ENCODE results near the gene ZNF521. TPM values are rescaled to one million over a fixed set of nuclear protein-coding genes. Genes with fewer than 3 reads are reported as not detected.

ZNF521 gene
- total RNA-seq, 2 donors from 2014 or later = 8.0 to 17.2 TPM

GRCh38 chr18:25075331-25075730 is 276.6 kb downstream of the ZNF521 start:
- H3K4me3 ChIP-seq = no peak overlapping the region
- H3K36me3 ChIP-seq = no peaks in the 10 kb centered on the region
- no peak overlapping the region for H3K27ac ChIP-seq
- DNase-seq (ENCODE audit: low spot score) (no peak), ATAC-seq (ENCODE audit: insufficient number of reproducible peaks, low FRiP score, low read depth) (no peak)
- H3K9me3 ChIP-seq = no peaks in the 10 kb centered on the region
- no peaks in the 10 kb centered on the region for H3K4me1 ChIP-seq (ENCODE audit: control insufficient read depth in 1 of 2, low read depth in 2 of 2)
- no peaks in the 10 kb centered on the region for H3K27me3 ChIP-seq (replicated peaks; ENCODE audit: insufficient read depth)
- TF ChIP-seq, protein P1, sequence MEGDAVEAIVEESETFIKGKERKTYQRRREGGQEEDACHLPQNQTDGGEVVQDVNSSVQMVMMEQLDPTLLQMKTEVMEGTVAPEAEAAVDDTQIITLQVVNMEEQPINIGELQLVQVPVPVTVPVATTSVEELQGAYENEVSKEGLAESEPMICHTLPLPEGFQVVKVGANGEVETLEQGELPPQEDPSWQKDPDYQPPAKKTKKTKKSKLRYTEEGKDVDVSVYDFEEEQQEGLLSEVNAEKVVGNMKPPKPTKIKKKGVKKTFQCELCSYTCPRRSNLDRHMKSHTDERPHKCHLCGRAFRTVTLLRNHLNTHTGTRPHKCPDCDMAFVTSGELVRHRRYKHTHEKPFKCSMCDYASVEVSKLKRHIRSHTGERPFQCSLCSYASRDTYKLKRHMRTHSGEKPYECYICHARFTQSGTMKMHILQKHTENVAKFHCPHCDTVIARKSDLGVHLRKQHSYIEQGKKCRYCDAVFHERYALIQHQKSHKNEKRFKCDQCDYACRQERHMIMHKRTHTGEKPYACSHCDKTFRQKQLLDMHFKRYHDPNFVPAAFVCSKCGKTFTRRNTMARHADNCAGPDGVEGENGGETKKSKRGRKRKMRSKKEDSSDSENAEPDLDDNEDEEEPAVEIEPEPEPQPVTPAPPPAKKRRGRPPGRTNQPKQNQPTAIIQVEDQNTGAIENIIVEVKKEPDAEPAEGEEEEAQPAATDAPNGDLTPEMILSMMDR (IDR thresholded peaks at IDR 0.05) = no peak

DNA sequence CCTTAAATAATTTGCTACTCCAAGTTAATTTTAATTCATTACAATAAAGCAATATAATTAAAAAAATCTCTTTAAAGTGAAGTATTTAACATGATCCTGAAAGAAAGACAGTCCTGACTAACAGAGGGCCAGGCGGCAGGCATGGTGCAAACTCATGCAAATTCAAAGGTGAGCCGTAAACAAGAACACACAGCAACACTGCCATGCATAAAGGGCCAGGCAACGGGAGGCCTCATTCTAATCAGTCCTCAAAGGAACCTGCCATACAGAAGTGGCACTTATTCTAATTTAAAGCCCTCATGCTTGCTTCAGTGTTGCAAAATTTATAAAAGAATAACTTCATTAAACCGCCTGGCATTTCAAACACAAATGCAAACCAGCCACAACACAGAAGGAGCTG is 277.0 kb downstream of the ZNF521 start:
- ATAC-seq (ENCODE audit: insufficient number of reproducible peaks, low FRiP score, low read depth) (no peak), DNase-seq (ENCODE audit: low spot score) (no peak)
- H3K36me3 ChIP-seq = no peaks in the 10 kb centered on the region
- H3K9me3 ChIP-seq = no peaks in the 10 kb centered on the region
- no peak overlapping the region for H3K4me3 ChIP-seq
- H3K27me3 ChIP-seq (replicated peaks; ENCODE audit: insufficient read depth) = no peaks in the 10 kb centered on the region
- no peaks in the 10 kb centered on the region for H3K4me1 ChIP-seq (ENCODE audit: control insufficient read depth in 1 of 2, low read depth in 2 of 2)
- TF ChIP-seq, protein P1 (IDR thresholded peaks at IDR 0.05) = no peak
- no peak overlapping the region for H3K27ac ChIP-seq

GRCh38 chr18:25072205-25072604 is 279.8 kb downstream of the ZNF521 start:
- Histone ChIP-seq H3K4me3 (no peak overlapping the region), H3K27ac (no peak overlapping the region), H3K36me3 (no peaks in the 10 kb centered on the region), H3K9me3 (no peaks in the 10 kb centered on the region), H3K4me1 (ENCODE audit: control insufficient read depth in 1 of 2, low read depth in 2 of 2) (peaks cover 2 to 9% of the 10 kb centered on the region in 2 donors), H3K27me3 (replicated peaks; ENCODE audit: insufficient read depth) (no peaks in the 10 kb centered on the region)
- no peak for ATAC-seq (ENCODE audit: insufficient number of reproducible peaks, low FRiP score, low read depth)
- TF ChIP-seq, protein P1 (IDR thresholded peaks at IDR 0.05) = no peak
- DNase-seq (ENCODE audit: low spot score) = no peak

DNA sequence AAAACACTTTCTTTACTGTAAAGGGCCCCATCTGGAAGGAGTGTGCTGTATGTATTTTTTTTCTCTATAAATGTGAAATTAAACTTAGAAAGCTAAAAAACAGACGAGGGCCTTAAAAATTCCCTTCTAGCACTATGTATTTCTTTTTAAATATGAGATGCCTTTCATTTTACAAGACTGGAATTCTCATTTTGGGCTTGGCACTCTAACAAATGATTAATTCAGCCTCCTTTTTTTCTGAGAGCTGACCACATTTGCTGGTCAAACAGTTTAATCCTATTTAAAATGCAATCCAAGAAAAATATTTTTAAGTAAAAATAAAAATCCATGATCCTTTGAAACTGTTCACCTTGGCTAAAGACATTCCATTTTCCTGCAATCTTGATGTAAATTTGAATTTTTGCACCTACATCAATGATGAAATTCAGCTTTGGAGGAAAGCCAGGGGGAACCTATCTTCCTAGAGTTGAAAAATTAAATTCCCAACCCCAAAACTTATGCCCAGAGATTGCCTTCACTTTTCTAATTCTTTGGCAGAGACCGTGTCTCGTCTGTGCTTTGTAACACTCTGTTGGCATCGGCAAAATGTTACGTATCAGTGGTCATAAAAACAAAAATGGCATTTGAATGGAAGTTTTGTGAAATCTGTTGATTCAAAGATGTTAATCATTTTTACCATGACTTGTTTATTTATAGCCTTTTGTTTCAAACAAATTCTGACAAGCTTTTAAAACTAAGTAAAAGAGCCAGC is 284.5 kb downstream of the ZNF521 start:
- H3K27ac ChIP-seq = no peak overlapping the region
- TF ChIP-seq, protein P1 (IDR thresholded peaks at IDR 0.05) = no peak

GRCh38 chr18:25066516-25066915 is 285.4 kb downstream of the ZNF521 start:
- Histone ChIP-seq H3K4me1 (ENCODE audit: control insufficient read depth in 1 of 2, low read depth in 2 of 2) (peaks cover 3 to 14% of the 10 kb centered on the region in 2 donors), H3K27me3 (replicated peaks; ENCODE audit: insufficient read depth) (no peaks in the 10 kb centered on the region), H3K4me3 (no peak overlapping the region), H3K9me3 (no peaks in the 10 kb centered on the region), H3K36me3 (no peaks in the 10 kb centered on the region), H3K27ac (no peak overlapping the region)
- ATAC-seq (ENCODE audit: insufficient number of reproducible peaks, low FRiP score, low read depth) (no peak), DNase-seq (ENCODE audit: low spot score) (no peak)
- TF ChIP-seq, protein P1 (IDR thresholded peaks at IDR 0.05) = no peak

More for the DNA sequence above, 284.5 kb downstream of the ZNF521 start:
- Histone ChIP-seq H3K27me3 (replicated peaks; ENCODE audit: insufficient read depth) (no peaks in the 10 kb centered on the region), H3K9me3 (no peaks in the 10 kb centered on the region), H3K4me1 (ENCODE audit: control insufficient read depth in 1 of 2, low read depth in 2 of 2) (peaks cover 3 to 14% of the 10 kb centered on the region in 2 donors), H3K36me3 (no peaks in the 10 kb centered on the region), H3K4me3 (peak overlapping the region; percentile 2)
- DNase-seq (ENCODE audit: low spot score) = no peak
- no peak for ATAC-seq (ENCODE audit: insufficient number of reproducible peaks, low FRiP score, low read depth)

All from thoracic aorta (tissue), 2 donors.